HL-60/S4 (cell line): ENCODE measurements around the gene KLHL29.

Experiments
- in situ Hi-C: fragments of 300-500 bp; cut with MboI; formaldehyde crosslinking; loops from 2 replicates; pipeline ENCODE4 v1.14.3; 2022; ENCODE audit warnings: low sequenced_read_pairs

Gene KLHL29

DNA sequence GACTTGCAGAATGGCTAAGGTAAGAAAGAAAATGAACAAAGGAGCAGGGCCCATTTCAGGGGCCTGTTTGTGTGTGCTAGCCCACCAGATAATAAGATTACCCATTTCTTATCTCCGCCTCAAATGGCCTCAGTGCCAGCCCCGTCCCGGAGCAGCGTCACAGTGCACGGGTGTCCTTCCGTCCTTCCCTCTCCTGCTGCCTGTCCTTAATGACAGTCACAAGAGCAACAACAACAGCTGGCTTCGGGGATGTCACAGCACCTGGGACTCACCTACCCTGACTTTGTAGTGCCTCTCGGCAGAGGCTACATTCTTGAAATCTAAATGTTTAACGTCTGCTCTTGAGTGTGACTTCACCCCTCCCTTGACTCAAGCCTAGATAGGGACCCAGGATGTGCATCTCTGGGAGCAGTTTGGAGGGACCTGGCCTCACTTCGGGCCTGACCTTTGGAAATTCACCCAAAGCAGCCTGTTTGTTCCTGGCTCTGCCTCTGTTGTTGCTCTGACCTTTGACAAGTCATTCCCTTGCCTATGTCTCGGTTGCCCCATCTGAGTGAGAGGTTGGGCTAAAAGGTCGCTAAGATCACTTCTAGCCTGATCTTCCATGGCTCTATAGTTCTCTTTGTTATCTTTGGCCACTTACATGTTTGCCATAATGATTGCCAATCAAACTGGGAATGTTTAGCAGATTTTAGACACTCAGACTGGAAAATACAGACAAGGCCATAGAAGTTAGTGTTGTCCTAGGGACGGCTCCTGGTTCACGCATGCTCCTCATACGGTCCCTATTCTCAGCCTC lies 122.5 kb downstream of the KLHL29 start:
- in situ Hi-C loops = no loop called here

DNA sequence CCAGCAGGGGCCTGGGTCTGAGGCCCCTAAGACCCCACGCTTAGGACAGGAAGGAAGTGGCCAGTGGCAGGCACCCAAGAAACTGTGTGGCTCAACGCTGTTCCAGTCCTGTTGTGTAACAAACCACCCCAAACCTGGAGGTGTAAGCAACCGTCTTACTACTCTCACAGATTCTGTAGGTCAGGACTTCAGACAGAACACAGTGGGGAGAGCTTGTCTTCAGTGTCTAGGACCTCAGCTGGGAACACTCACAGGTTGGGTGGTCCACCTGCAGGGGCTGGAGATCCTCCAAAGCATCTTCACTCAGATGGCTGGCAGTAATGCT lies 123.0 kb downstream of the KLHL29 start:
- in situ Hi-C loops = no loop called here

DNA sequence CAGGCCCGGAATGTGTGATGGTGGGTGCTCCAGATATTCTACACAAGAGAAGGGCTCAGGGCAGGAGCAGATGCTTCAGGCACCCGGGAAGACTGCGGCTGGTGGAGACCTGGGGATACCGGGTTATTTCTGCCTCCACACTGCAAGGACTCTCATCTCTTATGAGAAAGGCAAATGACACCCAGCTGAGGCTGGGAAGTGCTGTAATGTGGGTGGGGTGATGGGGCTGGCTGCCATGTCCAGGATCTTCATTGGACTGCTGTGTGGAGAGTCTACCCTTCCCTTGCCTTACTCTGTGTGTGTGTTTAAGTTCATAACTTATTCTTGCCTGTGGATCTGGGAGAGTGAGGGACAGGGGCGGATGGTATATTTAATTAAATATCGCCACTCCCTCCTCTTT lies 124.1 kb downstream of the KLHL29 start:
- in situ Hi-C loops = no loop called here

DNA sequence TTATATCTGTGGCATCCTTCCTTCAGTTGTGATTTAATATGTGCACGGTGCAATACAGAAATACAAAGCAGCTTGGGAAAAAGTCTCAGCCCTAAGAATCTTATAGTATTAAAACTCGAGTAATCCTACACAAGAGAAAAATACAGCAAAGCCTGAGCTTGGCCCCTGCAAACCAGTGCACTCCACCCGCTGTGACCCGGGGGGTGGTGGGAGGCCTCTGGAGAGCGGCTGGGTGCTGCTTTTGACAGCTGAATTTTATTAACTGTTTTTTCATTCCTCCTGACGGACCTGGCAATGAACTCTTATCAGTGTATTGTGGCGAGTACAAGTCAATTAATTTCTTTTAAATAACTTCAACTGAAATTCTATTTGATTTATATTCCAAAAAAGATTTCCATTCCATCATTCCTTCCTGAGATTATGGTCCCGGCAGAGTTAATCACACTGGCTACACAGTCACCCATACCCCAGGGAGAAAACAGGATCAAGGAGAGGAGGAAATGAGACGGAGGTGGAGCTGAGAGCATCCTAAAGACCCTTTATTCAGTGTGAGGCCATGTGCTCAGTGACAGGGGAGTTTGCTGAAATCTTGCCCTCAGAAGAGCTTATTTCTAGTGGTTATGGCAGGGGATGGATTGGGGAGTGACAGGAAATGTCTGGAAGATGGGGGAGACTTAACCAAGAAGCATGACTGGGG lies 124.8 kb downstream of the KLHL29 start:
- in situ Hi-C loops = no loop called here

DNA sequence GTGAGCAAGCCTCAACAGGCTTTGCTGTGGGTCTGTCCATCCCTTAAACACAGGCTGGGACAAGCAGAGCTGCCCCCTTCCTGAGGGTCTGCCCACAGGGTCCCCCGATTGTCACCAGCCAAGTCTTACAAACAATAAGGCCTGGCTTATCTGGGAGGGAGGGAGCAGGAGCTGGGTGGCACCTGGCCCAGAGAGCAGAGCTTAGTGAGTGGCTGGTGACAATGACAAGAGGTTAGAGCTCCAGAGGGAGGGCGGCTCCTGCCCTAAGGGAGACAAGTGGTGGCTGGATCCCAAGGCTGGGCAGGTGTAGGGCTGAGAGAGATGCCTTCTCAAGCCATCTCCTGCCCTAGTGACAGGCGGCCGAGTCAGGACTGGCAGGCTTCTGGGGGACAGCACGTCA lies 125.5 kb downstream of the KLHL29 start:
- in situ Hi-C loops = no loop called here

DNA sequence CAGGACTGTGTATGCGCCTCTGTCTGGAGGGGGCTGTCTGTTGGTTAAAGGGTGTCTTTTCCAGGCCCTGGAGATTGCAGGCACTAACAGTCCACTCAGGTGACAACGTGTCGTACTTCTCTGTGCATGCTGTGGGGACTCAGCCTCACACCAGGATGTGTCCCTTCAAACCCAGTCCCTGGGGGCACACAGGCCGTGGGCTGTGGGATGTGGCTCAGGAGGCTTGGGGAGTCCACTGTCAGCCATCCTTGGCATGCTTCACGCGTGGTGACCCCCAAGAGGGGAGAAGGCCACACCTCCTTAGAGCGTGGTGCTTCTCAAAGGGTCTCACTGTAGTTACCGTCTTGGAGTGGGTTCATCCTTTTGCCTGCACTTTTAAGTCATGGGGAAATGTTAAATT lies 127.8 kb downstream of the KLHL29 start:
- in situ Hi-C loops = no loop called here

DNA sequence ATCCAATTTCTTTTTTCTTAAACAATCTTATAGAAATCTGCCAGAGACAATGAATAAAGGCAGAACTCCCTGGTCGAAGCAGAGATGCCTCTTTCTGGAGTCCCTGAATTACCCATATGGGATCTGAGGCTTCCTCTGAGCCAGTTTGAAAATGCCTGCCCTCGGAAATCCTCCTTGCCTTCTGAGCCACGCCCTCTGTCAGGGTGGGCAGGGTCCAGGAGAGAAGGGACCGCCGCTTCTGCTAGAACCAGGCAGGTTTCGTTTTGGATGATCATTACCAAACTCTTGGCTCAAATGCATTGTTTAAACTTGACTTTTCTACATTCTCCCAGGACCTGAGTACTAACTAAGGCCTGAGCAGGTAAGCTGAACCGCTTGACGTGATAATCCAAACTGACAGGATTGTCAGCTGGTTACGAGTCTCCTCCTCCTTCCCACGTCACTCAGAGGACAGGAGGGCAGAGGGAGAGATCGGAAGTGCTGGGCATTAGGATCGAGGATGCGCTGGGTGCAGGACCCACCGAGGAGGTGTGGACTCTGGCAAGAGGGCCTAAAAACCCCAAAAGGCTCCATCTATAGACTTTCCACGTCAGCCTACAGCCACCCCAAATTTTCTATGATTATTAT lies 128.4 kb downstream of the KLHL29 start:
- in situ Hi-C loops = no loop called here

DNA sequence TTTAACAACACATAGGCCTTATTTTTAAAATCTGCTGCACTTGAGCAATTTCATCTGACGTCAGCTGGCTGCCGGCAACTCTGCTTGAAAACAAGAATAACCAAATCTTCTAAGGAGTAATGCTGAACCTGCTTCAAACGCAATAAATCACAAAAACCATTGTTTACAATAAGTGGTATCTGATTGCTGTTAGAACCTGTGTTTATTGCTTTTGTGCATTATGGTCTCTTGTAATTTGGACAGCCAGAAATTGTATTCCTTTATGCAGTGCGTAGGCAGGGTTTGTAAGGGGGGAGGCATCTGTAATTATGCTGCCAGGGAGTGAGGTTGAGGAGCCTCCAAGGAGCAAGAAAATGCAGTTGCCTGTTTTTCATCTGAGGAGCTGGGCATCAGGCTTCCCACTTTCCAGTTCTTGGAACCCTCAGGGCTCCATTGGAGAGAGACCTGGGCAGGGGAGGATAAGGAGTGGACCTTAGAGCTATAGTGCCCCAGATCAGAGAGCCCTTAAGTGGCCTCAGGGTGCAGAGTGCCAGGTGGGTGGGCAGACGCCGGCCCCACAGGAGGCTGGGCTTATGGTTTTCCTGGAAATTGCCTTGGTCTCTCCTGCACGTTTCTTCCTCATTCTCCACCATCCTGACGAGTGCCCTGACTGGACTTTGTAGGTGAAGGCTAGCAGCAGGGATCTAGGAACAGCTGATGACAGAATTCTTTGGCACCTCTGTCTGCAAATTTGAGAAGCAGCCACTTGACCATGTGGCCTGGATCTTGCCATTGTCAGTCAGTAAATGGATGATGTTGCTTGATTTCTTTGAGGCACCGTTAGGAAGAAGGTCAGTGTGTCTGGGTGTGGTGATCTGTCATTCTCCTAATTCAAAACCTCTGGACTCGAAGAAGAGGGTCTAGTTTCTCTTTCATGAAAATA lies 129.2 kb downstream of the KLHL29 start:
- in situ Hi-C loops = no loop called here

DNA sequence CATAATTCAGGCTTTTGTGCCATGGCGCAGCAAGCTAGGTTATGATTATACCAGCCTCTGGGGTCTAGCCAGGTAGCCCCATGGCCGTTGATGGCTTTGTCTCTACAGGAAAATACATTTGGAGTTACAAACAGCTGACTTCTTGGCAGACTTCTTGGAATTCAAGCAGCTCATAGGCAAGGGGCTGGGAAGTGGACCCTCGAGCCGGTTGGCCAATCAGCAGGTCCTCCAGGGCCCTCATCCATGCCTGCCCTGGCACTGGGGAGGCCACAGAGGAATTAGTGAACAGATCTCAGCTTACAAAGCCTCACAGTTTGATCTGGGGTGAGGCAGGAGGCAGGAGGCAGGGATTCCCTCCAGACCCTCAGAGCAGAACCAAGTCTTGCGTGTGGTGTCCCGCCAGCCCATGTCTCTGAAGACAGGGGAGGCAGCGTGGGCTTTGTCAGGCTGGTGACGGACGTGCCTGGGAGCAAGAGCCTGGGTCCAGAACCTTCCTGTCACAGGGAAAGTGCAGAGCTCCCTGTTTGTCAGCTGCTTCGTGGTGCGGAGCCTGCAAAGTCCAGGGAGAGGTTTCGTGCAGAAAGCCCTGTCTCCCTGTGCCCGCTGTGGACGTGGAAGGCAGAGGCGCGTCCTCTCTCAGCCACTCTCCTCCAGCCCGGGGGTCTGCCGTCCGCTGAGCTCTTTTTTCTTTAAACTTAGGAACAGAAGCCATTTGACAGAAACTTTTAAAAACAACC lies 131.7 kb downstream of the KLHL29 start:
- in situ Hi-C loops = no loop called here

DNA sequence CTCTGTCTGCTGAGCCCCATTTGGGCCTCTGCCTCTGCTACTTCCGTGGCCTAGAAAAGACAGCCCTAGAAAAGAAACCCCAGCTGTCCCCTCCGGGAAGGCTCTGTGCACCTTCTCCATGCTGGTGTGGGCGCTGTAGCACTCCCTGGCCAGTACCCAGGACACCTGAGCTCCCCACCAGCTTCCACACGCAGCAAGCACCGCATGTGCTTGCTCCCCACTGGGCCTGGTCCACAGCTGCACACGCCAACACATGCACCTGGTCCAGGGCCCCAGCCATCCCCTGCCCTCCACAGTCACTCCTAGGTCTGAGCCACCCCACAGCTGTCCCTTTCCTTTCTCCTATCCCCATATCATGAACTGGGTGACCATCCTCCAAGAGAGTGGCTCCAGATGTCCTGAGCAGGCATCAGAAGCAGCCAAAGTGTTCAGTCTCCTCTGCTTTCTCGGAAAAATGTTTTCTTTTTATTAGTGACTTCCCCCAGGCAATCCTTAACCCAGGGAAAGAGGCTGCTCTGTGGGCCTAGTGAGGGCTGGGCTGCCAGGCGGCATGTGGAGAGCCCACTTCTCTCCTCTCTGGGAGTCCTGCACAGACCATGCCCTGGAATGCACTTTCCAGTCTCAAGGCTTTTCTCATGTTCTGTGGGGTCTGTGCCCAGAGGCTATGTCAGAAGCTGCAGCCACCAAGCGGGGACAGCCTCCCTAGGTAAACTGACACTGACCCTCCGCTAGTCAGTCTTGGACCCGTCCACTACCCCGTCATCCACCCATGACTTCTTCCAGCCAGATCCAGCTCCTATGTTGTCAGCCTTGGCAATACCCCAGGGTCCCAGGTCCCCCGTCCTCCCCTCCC lies 133.7 kb downstream of the KLHL29 start:
- in situ Hi-C loops = no loop called here

DNA sequence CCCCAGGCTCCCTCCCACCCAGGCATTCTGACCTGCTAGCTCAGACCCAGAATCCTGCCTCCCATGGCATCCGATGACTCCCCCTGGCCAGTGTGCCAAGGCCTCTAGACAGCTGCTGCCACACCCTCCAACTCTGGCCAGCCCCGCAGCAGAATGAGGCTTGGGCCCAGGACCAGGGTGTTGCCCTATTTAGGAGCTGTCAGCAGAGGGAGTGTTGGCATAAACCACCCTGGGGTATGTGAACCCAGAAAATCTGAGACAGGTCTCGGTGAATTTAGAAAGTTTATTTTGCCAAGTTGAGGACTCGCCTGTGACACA lies 134.3 kb downstream of the KLHL29 start:
- in situ Hi-C loops = no loop called here

DNA sequence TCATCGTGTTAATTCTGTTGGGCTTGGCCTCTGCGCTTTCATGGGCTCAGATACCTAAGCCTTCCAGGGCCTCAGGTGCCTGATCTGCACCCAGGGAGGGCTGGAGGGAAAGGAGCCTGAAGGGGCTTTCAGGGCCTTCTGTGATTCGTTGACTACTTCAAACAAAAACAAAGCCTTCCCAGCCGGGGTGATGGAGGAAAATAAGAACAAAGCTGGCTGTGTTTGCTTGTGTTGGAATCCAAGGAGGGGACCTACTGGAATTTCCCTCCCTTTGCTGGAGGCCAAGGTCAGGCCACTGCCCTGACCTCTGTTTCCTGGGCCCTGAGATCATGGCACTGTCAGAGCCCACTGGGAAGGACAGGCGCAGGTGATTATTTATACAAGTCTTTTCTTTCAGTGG lies 135.3 kb downstream of the KLHL29 start:
- in situ Hi-C loops = no loop called here

DNA sequence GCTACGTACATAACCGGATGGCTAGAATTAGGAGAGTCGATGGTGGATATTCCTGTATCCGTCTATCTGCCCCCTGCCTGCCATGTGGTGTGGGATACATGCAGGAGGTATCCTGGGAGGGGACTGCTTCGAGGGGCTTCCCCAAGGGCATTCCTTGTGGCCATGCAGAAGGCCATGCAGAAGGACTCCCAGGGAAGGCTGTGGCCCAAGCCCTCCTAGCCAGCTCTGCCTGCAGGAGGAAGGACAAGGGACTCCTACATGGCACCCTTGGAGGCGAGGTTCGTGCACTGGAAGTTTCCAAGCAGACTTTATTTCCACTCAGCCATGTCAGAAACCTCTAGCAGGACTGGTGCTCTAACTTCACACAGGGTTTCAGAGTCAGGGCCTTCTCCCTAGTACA lies 136.1 kb downstream of the KLHL29 start:
- in situ Hi-C loops = no loop called here

DNA sequence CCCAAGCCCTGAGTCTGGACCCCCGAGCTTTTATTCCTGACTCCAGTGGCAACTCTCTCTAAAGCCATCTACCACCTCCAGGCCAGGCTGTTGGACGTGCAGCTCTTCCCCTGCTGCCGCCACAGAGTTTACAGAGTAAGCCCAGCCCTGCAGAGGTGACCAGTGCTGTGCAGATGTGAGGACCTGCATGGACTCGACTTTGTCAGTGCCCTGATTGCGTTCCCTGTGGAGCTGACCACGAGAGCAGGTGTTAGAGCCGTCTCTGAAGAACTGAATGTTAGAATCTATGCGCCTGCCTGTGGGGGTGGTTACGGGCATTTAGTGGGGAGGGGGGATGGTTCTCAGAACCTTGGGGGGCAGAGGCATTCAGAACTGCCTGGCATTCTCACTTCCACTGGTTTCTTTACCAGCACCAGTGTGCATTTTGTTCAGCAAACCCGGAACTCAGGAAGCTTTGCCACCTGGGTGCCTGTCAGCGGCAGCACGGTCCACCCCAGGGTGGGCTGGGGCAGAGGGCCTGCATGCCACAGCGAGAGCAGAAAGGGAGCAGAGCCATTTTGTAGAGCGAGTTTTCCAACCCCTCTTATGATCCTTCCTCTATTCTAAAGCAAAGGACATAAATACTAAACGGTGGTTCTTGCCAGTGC lies 137.9 kb downstream of the KLHL29 start:
- in situ Hi-C loops = no loop called here

DNA sequence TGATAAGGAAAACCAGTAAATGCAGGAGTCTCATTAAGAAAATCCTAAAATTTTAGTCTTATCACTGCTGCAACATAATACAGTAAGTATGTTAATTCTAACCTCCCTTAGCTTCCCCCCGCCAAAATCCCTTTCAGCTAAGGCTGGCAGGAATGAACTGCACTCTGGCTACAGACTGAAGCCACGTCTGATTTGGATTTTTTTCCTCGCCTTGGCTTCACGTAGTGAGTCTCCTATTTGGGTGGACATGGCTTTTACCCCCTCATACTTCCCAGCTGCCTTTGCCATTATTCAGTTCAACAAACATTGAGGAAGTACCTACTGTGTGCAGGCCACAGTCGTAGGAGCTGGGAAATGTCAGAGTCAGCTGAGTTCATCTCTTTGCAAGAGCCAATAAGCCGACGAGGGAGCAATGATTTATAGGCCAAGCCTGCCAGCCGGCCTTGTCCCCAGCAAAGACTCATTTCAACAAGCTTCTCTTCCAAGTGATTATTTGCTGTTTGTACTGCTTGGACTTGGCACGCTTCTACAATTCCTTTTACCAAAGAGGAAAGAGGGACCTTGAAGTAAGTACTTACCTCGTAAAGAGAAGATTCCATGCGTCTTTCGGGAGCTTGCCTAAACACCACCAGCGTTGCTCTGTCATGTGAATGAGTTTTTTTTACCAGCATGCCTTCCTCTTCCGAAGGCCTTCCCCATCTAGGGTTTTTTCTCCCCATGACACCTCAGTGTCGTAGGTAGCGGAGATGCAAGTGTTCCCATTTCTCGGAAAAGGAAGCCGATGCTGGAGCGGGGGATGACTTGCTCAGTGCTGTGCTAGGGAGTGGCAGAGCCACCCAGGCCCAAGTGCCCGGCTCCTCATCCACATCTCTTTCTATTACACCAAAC lies 138.6 kb downstream of the KLHL29 start:
- in situ Hi-C loops = no loop called here

DNA sequence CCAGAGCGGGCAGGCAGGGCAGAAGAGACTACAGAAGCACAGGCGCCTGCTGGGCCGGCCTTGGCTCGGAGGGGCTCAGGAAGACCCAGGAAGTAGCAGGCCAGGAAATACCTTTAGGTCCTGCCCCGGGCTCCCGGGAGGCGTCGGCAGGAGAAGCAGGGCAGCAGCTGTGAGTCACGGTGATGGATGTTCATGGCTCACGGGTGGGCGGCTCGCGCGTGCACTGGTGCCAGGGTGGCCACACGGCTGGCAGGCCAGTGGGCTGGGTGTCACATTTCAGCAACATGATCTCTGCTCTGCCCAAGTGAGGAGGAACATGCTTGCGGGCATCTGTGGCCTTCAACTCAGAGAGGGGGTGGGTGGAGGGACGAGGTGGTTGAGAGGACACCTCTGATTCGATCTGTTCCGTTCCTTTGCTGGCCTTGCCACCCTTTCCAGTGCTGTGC lies 139.3 kb downstream of the KLHL29 start:
- in situ Hi-C loops = no loop called here

DNA sequence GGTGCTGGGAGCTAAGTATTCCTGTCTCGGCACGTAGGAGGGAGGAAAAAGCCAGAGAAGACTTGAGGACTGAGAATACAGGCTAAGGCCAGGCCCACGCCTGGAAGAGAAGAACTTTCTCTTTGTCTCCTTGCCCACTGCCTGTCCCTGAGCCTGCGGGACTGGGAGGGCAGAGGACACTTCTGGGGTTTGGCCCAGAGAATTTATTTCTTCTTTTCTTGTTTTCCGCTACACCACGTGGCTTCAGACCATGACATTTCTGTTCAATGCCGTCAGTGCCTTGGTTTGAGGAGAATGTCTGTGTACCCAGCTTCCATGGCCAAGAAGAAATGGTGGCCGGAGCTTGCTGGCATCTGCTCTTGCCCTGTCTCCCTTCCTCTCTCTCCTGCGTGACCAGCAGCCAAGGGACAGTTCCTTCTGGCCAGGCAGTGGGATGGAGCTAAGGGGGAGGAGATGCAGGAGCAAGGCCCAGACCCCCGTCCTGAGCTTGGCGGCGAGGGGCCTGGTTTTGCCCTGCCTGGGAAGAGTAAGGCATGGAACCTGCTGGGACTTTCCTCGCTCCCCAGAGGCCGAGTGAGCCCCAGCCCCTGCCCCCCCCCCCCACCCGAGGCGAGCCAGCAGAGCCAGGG lies 140.3 kb downstream of the KLHL29 start:
- in situ Hi-C loops = no loop called here

DNA sequence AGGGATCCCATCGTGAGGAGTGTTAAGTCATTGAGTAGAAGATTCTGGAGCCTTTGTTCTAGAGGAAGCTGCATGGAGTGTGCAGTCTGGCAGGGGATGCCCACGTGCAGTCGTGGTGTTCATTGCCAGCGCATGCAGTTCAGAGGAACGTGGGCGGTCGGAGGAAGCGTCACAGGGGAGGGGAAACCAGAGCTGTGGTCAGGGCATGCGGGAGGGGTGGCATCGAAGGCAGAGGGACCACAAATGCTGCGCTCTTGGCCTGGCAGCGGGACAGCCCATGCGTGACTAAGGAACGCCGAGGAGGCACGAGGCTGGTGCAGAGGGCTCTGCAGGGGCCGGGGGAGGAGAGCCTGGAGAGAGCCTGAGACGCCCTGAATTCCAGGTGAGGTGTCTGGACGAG lies 141.1 kb downstream of the KLHL29 start:
- in situ Hi-C loops = no loop called here
